Activated CD4-positive, alpha-beta T cell treated with anti-CD3 and anti-CD28 coated beads, Interleukin-2, amount 10 ng/mL, durations not matched to agents 7 days and 5 days (primary cell): ENCODE results near the gene NEK8. TPM values are rescaled to one million over a fixed set of nuclear protein-coding genes. Genes with fewer than 3 reads are reported as not detected.

Experiments used
- CTCF ChIA-PET: fragments of 350-600 bp; sonication (Branson Sonifier 250); formaldehyde crosslinking; loops from one replicate; lab custom pipeline; 2021; ENCODE audit warnings: antibody characterized with exemption; lab: Charles Lee
- POLR2A ChIA-PET: fragments of 350-600 bp; sonication (Branson Sonifier 250); formaldehyde crosslinking; loops from one replicate; lab custom pipeline; 2021; ENCODE audit warnings: antibody characterized with exemption; lab: Charles Lee
- DNase-seq: peaks from one replicate; pipeline ENCODE4 v3.0.0-alpha.2; 2020
- H3K27ac Mint-ChIP-seq: one replicate; pipeline ENCODE4 v1.8.0; 2021; ENCODE audit warnings: mild to moderate bottlenecking, moderate library complexity, mixed read lengths
- H3K27me3 Mint-ChIP-seq: one replicate; pipeline ENCODE4 v1.8.0; 2021; ENCODE audit warnings: mixed read lengths
- H3K36me3 Mint-ChIP-seq: one replicate; pipeline ENCODE4 v1.8.0; 2021; ENCODE audit warnings: low read depth, mixed read lengths
- H3K4me1 Mint-ChIP-seq: one replicate; pipeline ENCODE4 v1.8.0; 2021; ENCODE audit warnings: mixed read lengths
- H3K4me3 Mint-ChIP-seq: one replicate; pipeline ENCODE4 v1.8.0; 2021; ENCODE audit warnings: mild to moderate bottlenecking, moderate library complexity, mixed read lengths
- H3K9me3 Mint-ChIP-seq: one replicate; pipeline ENCODE4 v1.8.0; 2021; ENCODE audit warnings: mixed read lengths
- total RNA-seq, 2 experiments: library from RNA; stranded (reverse); gene quantifications; one replicate each; pipeline ENCODE4 v1.2.3, GENCODE V29; 2021

Gene NEK8
- total RNA-seq, result 1 to 10 TPM; 7.3 TPM

GRCh38 chr17:28728364-28729200, at the start of gene NEK8:
Gene NEK8, plus strand, starts transcription at chr17:28728788. Its CDS starts 26 bp downstream, at chr17:28728814.
- peaks cover 48% of the 10 kb centered on the region for H3K4me1 Mint-ChIP-seq
- peaks cover 16% of the 10 kb centered on the region for H3K36me3 Mint-ChIP-seq
- POLR2A ChIA-PET, result interaction anchor here (0.6 to 2.0 kb wide), 5 partner anchors 9 to 222 kb away, joined by 3 to 12 read pairs (median 3); partner anchors contain the start of gene RPL23A

GRCh38 chr17:28682655-28683054, 45.9 kb upstream of the NEK8 start:
- no peaks in the 10 kb centered on the region for H3K27me3 Mint-ChIP-seq
- no peak overlapping the region for H3K4me3 Mint-ChIP-seq
- CTCF ChIA-PET, result interaction anchor here (0.9 to 2.5 kb wide), 4 partner anchors 33 to 44 kb away, joined by 3 to 7 read pairs (median 5); partner anchors contain the start of genes BLTP2, RPL23A and TLCD1
- peaks cover 65% of the 10 kb centered on the region for H3K36me3 Mint-ChIP-seq
- no peak for DNase-seq
- POLR2A ChIA-PET, result no interaction called here
- no peaks in the 10 kb centered on the region for H3K9me3 Mint-ChIP-seq
- H3K4me1 Mint-ChIP-seq, result no peaks in the 10 kb centered on the region
- no peak overlapping the region for H3K27ac Mint-ChIP-seq

More at GRCh38 chr17:28728364-28729200, at the start of gene NEK8:
- peak; percentile 98 for DNase-seq
- Mint-ChIP-seq H3K9me3 (no peaks in the 10 kb centered on the region), H3K27me3 (no peaks in the 10 kb centered on the region), H3K4me3 (peak within 1 kb of the TSS; percentile 90), H3K27ac (peak within 1 kb of the TSS; percentile 99)
- CTCF ChIA-PET, result interaction anchor here (0.6 to 11.5 kb wide), 18 partner anchors 9 to 236 kb away, joined by 3 to 420 read pairs (median 12); partner anchors contain the start of genes BLTP2, DHRS13, FLOT2 and PROCA1

GRCh38 chr17:28684963-28685362, 43.6 kb upstream of the NEK8 start:
- no peaks in the 10 kb centered on the region for H3K9me3 Mint-ChIP-seq
- DNase-seq, result no peak
- H3K27ac Mint-ChIP-seq, result no peak overlapping the region
- H3K4me3 Mint-ChIP-seq, result no peak overlapping the region
- no peaks in the 10 kb centered on the region for H3K4me1 Mint-ChIP-seq
- POLR2A ChIA-PET, result no interaction called here
- peaks cover 76% of the 10 kb centered on the region for H3K36me3 Mint-ChIP-seq
- H3K27me3 Mint-ChIP-seq, result no peaks in the 10 kb centered on the region
- CTCF ChIA-PET, result no interaction called here

GRCh38 chr17:28685366-28685765, 43.2 kb upstream of the NEK8 start:
- Mint-ChIP-seq H3K9me3 (no peaks in the 10 kb centered on the region), H3K27ac (no peak overlapping the region), H3K4me3 (no peak overlapping the region), H3K36me3 (peaks cover 78% of the 10 kb centered on the region), H3K27me3 (no peaks in the 10 kb centered on the region), H3K4me1 (no peaks in the 10 kb centered on the region)
- POLR2A ChIA-PET, result no interaction called here
- CTCF ChIA-PET, result no interaction called here
- no peak for DNase-seq

- no peak overlapping the region for H3K4me3 Mint-ChIP-seq
- no peaks in the 10 kb centered on the region for H3K4me1 Mint-ChIP-seq
- no peak for DNase-seq
- ChIA-PET CTCF (no interaction called here), POLR2A (no interaction called here)
- no peak overlapping the region for H3K27ac Mint-ChIP-seq
- H3K36me3 Mint-ChIP-seq, result peaks cover 74% of the 10 kb centered on the region
- no peaks in the 10 kb centered on the region for H3K9me3 Mint-ChIP-seq
- H3K27me3 Mint-ChIP-seq, result no peaks in the 10 kb centered on the region
Measured at GRCh38 chr17:28686296-28686695, 42.3 kb upstream of the NEK8 start.

- no peaks in the 10 kb centered on the region for H3K9me3 Mint-ChIP-seq
Measured at GRCh38 chr17:28688481-28688880, 40.1 kb upstream of the NEK8 start.

GRCh38 chr17:28689011-28689410, 39.6 kb upstream of the NEK8 start:
- Mint-ChIP-seq H3K27me3 (no peaks in the 10 kb centered on the region), H3K36me3 (peaks cover 68% of the 10 kb centered on the region), H3K4me1 (no peaks in the 10 kb centered on the region), H3K9me3 (no peaks in the 10 kb centered on the region), H3K27ac (no peak overlapping the region), H3K4me3 (no peak overlapping the region)
- no peak for DNase-seq
- ChIA-PET CTCF (interaction anchor here (0.8 to 1.7 kb wide), 2 partner anchors 13 to 47 kb away, joined by 3 to 4 read pairs; no protein-coding TSS in a partner anchor), POLR2A (no interaction called here)

More at GRCh38 chr17:28688481-28688880, 40.1 kb upstream of the NEK8 start:
- Mint-ChIP-seq H3K27ac (no peak overlapping the region), H3K36me3 (peaks cover 67% of the 10 kb centered on the region), H3K27me3 (no peaks in the 10 kb centered on the region), H3K4me1 (no peaks in the 10 kb centered on the region), H3K4me3 (no peak overlapping the region)
- CTCF ChIA-PET, result interaction anchor here (1.4 to 1.7 kb wide), 3 partner anchors 9 to 67 kb away, joined by 3 to 5 read pairs (median 4); no protein-coding TSS in a partner anchor
- POLR2A ChIA-PET, result no interaction called here
- no peak for DNase-seq

GRCh38 chr17:28693869-28694268, 34.7 kb upstream of the NEK8 start:
- Mint-ChIP-seq H3K27me3 (no peaks in the 10 kb centered on the region), H3K9me3 (no peaks in the 10 kb centered on the region), H3K4me1 (no peaks in the 10 kb centered on the region), H3K27ac (no peak overlapping the region), H3K36me3 (peaks cover 59% of the 10 kb centered on the region), H3K4me3 (no peak overlapping the region)
- ChIA-PET CTCF (no interaction called here), POLR2A (no interaction called here)
- no peak for DNase-seq

- Mint-ChIP-seq H3K9me3 (no peaks in the 10 kb centered on the region), H3K36me3 (peaks cover 64% of the 10 kb centered on the region), H3K27me3 (no peaks in the 10 kb centered on the region), H3K4me1 (no peaks in the 10 kb centered on the region), H3K4me3 (no peak overlapping the region), H3K27ac (no peak overlapping the region)
- DNase-seq, result no peak
- ChIA-PET POLR2A (interaction anchor here (0.6 kb wide), 1 partner anchor 10 kb away, joined by 4 read pairs; no protein-coding TSS in a partner anchor), CTCF (interaction anchor here (0.6 kb wide), 1 partner anchor 26 kb away, joined by 3 read pairs; no protein-coding TSS in a partner anchor)
Measured at GRCh38 chr17:28698253-28698941, 30.2 kb upstream of the NEK8 start.

GRCh38 chr17:28700278-28700677, 28.3 kb upstream of the NEK8 start:
- Mint-ChIP-seq H3K27ac (no peak overlapping the region), H3K4me3 (no peak overlapping the region), H3K36me3 (peaks cover 57% of the 10 kb centered on the region), H3K27me3 (no peaks in the 10 kb centered on the region), H3K4me1 (no peaks in the 10 kb centered on the region), H3K9me3 (no peaks in the 10 kb centered on the region)
- CTCF ChIA-PET, result interaction anchor here (0.7 kb wide), 2 partner anchors 50 to 51 kb away, joined by 3 read pairs; no protein-coding TSS in a partner anchor
- DNase-seq, result no peak
- POLR2A ChIA-PET, result no interaction called here

GRCh38 chr17:28700830-28701492, 27.6 kb upstream of the NEK8 start:
- Mint-ChIP-seq H3K27me3 (no peaks in the 10 kb centered on the region), H3K4me3 (no peak overlapping the region), H3K36me3 (peaks cover 54% of the 10 kb centered on the region)

More at GRCh38 chr17:28700830-28701492, 27.6 kb upstream of the NEK8 start:
- POLR2A ChIA-PET, result no interaction called here
- H3K27ac Mint-ChIP-seq, result no peak overlapping the region
- H3K4me1 Mint-ChIP-seq, result peaks cover 1% of the 10 kb centered on the region
- CTCF ChIA-PET, result interaction anchor here (0.7 kb wide), 1 partner anchor 50 kb away, joined by 3 read pairs; no protein-coding TSS in a partner anchor
- no peak for DNase-seq
- no peaks in the 10 kb centered on the region for H3K9me3 Mint-ChIP-seq
